IMR-90 (cell line): ENCODE data around the gene BMPER. TPM values are rescaled to one million over a fixed set of nuclear protein-coding genes. Genes with fewer than 3 reads are reported as not detected.

ENCODE experiments used
- ATAC-seq: fragments of 200-7000 bp; cut with Tn5 transposase; 2 replicates; pipeline ENCODE4 v1.9.1; 2020; ENCODE audit warnings: low read depth, mild to moderate bottlenecking, moderate library complexity
- BruUV-seq: library from RNA; stranded (reverse); fragments of 400-500 nt; replicated peaks from 2 replicates; lab custom pipeline; 2021; lab: Mats Ljungman, UMichigan
- CTCF ChIA-PET: fragments of 300-600 bp; formaldehyde crosslinking; extraction: SDS; loops from one replicate; lab custom pipeline; 2021; ENCODE audit warnings: antibody characterized with exemption; lab: Yijun Ruan, JAX
- POLR2A ChIA-PET: fragments of 300-600 bp; sonication (Branson Sonifier 250); formaldehyde crosslinking; loops from one replicate; lab custom pipeline; 2022; ENCODE audit warnings: antibody characterized with exemption; ENCODE audit not compliant: unreplicated experiment; lab: Charles Lee
- DNase-seq: peaks from one replicate; pipeline ENCODE4 v3.0.0; 2013
- H2AFZ ChIP-seq: replicated peaks from 2 replicates; pipeline ENCODE3; 2013; ENCODE audit warnings: low read length, mild to moderate bottlenecking; ENCODE audit not compliant: poor library complexity
- H2AK5ac ChIP-seq: 2 replicates; pipeline ENCODE4 v1.6.1; 2013; ENCODE audit warnings: low read depth, low read length, inconsistent platforms
- H2AK9ac ChIP-seq: replicated peaks from 2 replicates; pipeline ENCODE3; 2013; ENCODE audit warnings: mild to moderate bottlenecking, low read depth, low read length, moderate library complexity; ENCODE audit not compliant: poor library complexity
- H2BK120ac ChIP-seq: 2 replicates; pipeline ENCODE4 v1.6.1; 2013; ENCODE audit warnings: low read depth, low read length, inconsistent platforms
- H2BK15ac ChIP-seq: 3 replicates; pipeline ENCODE4 v1.6.1; 2013; ENCODE audit warnings: low read depth, low read length, inconsistent platforms
- H2BK20ac ChIP-seq: 2 replicates; pipeline ENCODE4 v1.6.1; 2013; ENCODE audit warnings: low read depth, mild to moderate bottlenecking, inconsistent platforms, low read length, moderate library complexity
- H2BK5ac ChIP-seq: 2 replicates; pipeline ENCODE4 v1.6.1; 2013; ENCODE audit warnings: mild to moderate bottlenecking, low read depth, low read length, inconsistent platforms; ENCODE audit not compliant: poor library complexity, severe bottlenecking
- H3K14ac ChIP-seq: replicated peaks from 2 replicates; pipeline ENCODE4 v1.6.1; 2013; ENCODE audit warnings: low read depth, low read length, inconsistent platforms
- H3K18ac ChIP-seq: 2 replicates; pipeline ENCODE4 v1.6.1; 2013; ENCODE audit warnings: low read depth, low read length, control low read depth
- H3K23ac ChIP-seq: 2 replicates; pipeline ENCODE4 v1.6.1; 2013; ENCODE audit warnings: low read depth, low read length, inconsistent platforms
- H3K27ac ChIP-seq: 2 replicates; pipeline ENCODE4 v1.5.1; 2013; ENCODE audit warnings: mild to moderate bottlenecking, control low read depth, low read length; ENCODE audit not compliant: insufficient read depth
- H3K27me3 ChIP-seq: 2 replicates; pipeline ENCODE4 v1.6.1; 2013; ENCODE audit warnings: low read length; ENCODE audit not compliant: control insufficient read depth, insufficient read depth
- H3K36me3 ChIP-seq: 2 replicates; pipeline ENCODE4 v1.6.1; 2013; ENCODE audit warnings: low read length, mixed read lengths; ENCODE audit not compliant: control insufficient read depth, insufficient read depth
- H3K4ac ChIP-seq: 2 replicates; pipeline ENCODE4 v1.6.1; 2013; ENCODE audit warnings: low read depth, low read length, inconsistent platforms
- H3K4me1 ChIP-seq: 2 replicates; pipeline ENCODE4 v1.6.1; 2013; ENCODE audit warnings: low read length, mixed read lengths; ENCODE audit not compliant: control insufficient read depth, insufficient read depth
- H3K4me2 ChIP-seq: 2 replicates; pipeline ENCODE4 v1.6.1; 2013; ENCODE audit warnings: low read depth, mild to moderate bottlenecking, control low read depth, low read length, moderate library complexity
- H3K4me3 ChIP-seq: 2 replicates; pipeline ENCODE4 v1.5.1; 2013; ENCODE audit warnings: low read depth, mild to moderate bottlenecking, control low read depth, low read length, moderate library complexity; ENCODE audit not compliant: insufficient read depth
- H3K56ac ChIP-seq: 2 replicates; pipeline ENCODE4 v1.6.1; 2013; ENCODE audit warnings: low read length, inconsistent platforms; ENCODE audit not compliant: insufficient read depth; ENCODE audit errors: extremely low read depth
- H3K79me1 ChIP-seq, 2 experiments: 2 replicates each; pipeline ENCODE4 v1.6.1; 2013; ENCODE audit warnings: low read length in 2 of 2, inconsistent platforms in 1 of 2, low read depth in 1 of 2
- H3K9ac ChIP-seq: 2 replicates; pipeline ENCODE4 v1.6.1; 2013; ENCODE audit warnings: low read depth, low read length, control low read depth
- H3K9me1 ChIP-seq: 2 replicates; pipeline ENCODE4 v1.6.1; 2013; ENCODE audit warnings: low read length, inconsistent platforms; ENCODE audit not compliant: insufficient read depth
- H3K9me3 ChIP-seq: 2 replicates; pipeline ENCODE4 v1.6.1; 2013; ENCODE audit warnings: low read length; ENCODE audit not compliant: control insufficient read depth, insufficient read depth
- H4K20me1 ChIP-seq: 2 replicates; pipeline ENCODE4 v1.6.1; 2013; ENCODE audit warnings: low read length, inconsistent platforms; ENCODE audit not compliant: insufficient read depth
- H4K5ac ChIP-seq: 2 replicates; pipeline ENCODE4 v1.6.1; 2013; ENCODE audit warnings: mild to moderate bottlenecking, low read depth, low read length, control low read depth
- H4K8ac ChIP-seq, 2 experiments: 2 replicates each; pipeline ENCODE4 v1.6.1; 2013; ENCODE audit warnings: low read depth in 2 of 2, low read length in 2 of 2, control low read depth in 1 of 2, inconsistent platforms in 1 of 2
- H4K91ac ChIP-seq: 2 replicates; pipeline ENCODE4 v1.6.1; 2013; ENCODE audit warnings: low read depth, low read length, inconsistent platforms; ENCODE audit not compliant: insufficient read depth
- CEBPB ChIP-seq: IDR thresholded peaks from 2 replicates; pipeline ENCODE4 v1.6.1; 2012; ENCODE audit warnings: low read depth, low read length, improper control_type of control experiment
- FOS ChIP-seq: fragments of 150-350 bp; IDR thresholded peaks from 2 replicates; pipeline ENCODE4 v1.6.1; 2016; ENCODE audit warnings: low read depth, low read length
- MAFK ChIP-seq: IDR thresholded peaks from 2 replicates; pipeline ENCODE4 v1.6.1; 2012; ENCODE audit warnings: low read depth, low read length, improper control_type of control experiment
- RAD21 ChIP-seq: IDR thresholded peaks from 2 replicates; pipeline ENCODE4 v1.6.1; 2012; ENCODE audit warnings: low read length, improper control_type of control experiment
- RFX5 ChIP-seq: IDR thresholded peaks from 2 replicates; pipeline ENCODE4 v1.8.0; 2012; ENCODE audit warnings: low read depth, mild to moderate bottlenecking, low read length, moderate library complexity
- whole genome bisulfite sequencing, 2 experiments: methylation state at CpG; one replicate each; pipeline versions ENCODE4 v1.1.5 to v1.1.7; 2013; ENCODE audit warnings: missing lambda C conversion rate in 2 of 2; ENCODE audit not compliant: insufficient read length in 1 of 2; ENCODE audit errors: extremely low coverage in 2 of 2; 5-methylcytosine and 5-hydroxymethylcytosine counted together
- dilution Hi-C: fragments of 300-500 bp; cut with HindIII; formaldehyde crosslinking; loops from one replicate; pipeline ENCODE4 v1.14.3; 2018; ENCODE audit warnings: low sequenced_read_pairs; ENCODE audit not compliant: unreplicated experiment
- in situ Hi-C: fragments of 300-500 bp; cut with MboI; formaldehyde crosslinking; loops from 3 replicates; pipeline ENCODE4 v1.14.3; 2019; ENCODE audit warnings: low sequenced_read_pairs, inconsistent platforms, mixed read lengths
- intact Hi-C: fragments of 100-400 bp; cut with micrococcal nuclease; formaldehyde crosslinking; loops from 2 replicates; pipeline ENCODE4 v1.10.0; 2022
- polyA plus RNA-seq, 3 experiments: library from polyadenylated mRNA; depleted of rRNA; stranded (reverse); fragments of >200 nt; gene quantifications; 2 replicates each; pipeline ENCODE4 v1.2.3, GENCODE V29; 2012; ENCODE audit warnings: low replicate concordance in 1 of 3
- total RNA-seq: library from RNA; depleted of rRNA; stranded (reverse); fragments of >200 nt; gene quantifications from 2 replicates; pipeline ENCODE4 v1.2.3, GENCODE V29; 2012

The BMPER gene
- total and polyA plus RNA-seq, 2 of the 4 experiments (the other 2 are of a cell fraction): 6.2 to 7.9 TPM

- H3K9me1 ChIP-seq: peaks cover 4% of the 10 kb centered on the region; the same call in 1 of the 2 replicates
- H4K91ac ChIP-seq: no peak overlapping the region
- H3K4me2 ChIP-seq: no peak overlapping the region
- peaks cover 5% of the 10 kb centered on the region for H3K4me1 ChIP-seq
- no peaks in the 10 kb centered on the region for H3K9me3 ChIP-seq
- no peak overlapping the region for H3K18ac ChIP-seq
- TF ChIP-seq CEBPB (no peak), FOS (no peak), MAFK (no peak), RFX5 (no peak), RAD21 (no peak)
- dilution Hi-C loops: no loop called here
- no peak overlapping the region for H2BK15ac ChIP-seq
- WGBS, 2 experiments: 100% methylated on average over 1 of the region's 3 CpGs; no CpG with 5 or more reads in 1 of the 2 experiments
- ATAC-seq (no peak), DNase-seq (no peak)
- H3K23ac ChIP-seq: no peak overlapping the region
- H2BK5ac ChIP-seq: no peak overlapping the region
- H3K79me1 ChIP-seq: no peaks in the 10 kb centered on the region; a peak in 1 of 4 replicates
- no peaks in the 10 kb centered on the region; the same call in 1 of the 2 replicates for H3K36me3 ChIP-seq
- no peaks in the 10 kb centered on the region for H4K20me1 ChIP-seq
- no peak overlapping the region for H2BK20ac ChIP-seq
- no peak overlapping the region for H4K8ac ChIP-seq
- no peak overlapping the region for H2AK5ac ChIP-seq
- H3K56ac ChIP-seq: no peak overlapping the region
- H2BK120ac ChIP-seq: no peak overlapping the region
- no peak overlapping the region for H3K4ac ChIP-seq
- H3K27ac ChIP-seq: no peak overlapping the region
- intact Hi-C loops: no loop called here
- in situ Hi-C loops: no loop called here
- H3K27me3 ChIP-seq: no peaks in the 10 kb centered on the region
- ChIA-PET CTCF (no interaction called here), POLR2A (no interaction called here)
- H4K5ac ChIP-seq: no peak overlapping the region
- no peak overlapping the region for H3K4me3 ChIP-seq
- BruUV-seq: no TSS peak
- no peak overlapping the region for H3K14ac ChIP-seq
- H3K9ac ChIP-seq: no peak overlapping the region
- H2AFZ ChIP-seq: no peak overlapping the region
- H2AK9ac ChIP-seq: no peak overlapping the region
Measured at GRCh38 chr7:33918438-33919143, 13.3 kb downstream of the BMPER start.
